HL-60 (cell line): ENCODE results near the gene C4B.

ENCODE experiments used
- POLR2AphosphoS5 ChIP-seq: IDR thresholded peaks from 2 replicates; pipeline ENCODE4 v1.6.1; 2012; ENCODE audit warnings: low read depth
- TF ChIP-seq, protein P1 (sequence below): IDR thresholded peaks from one replicate; pipeline ENCODE4 v1.5.1; 2011; ENCODE audit warnings: low read length, control low read depth, inconsistent platforms; ENCODE audit not compliant: insufficient read depth

DNA sequence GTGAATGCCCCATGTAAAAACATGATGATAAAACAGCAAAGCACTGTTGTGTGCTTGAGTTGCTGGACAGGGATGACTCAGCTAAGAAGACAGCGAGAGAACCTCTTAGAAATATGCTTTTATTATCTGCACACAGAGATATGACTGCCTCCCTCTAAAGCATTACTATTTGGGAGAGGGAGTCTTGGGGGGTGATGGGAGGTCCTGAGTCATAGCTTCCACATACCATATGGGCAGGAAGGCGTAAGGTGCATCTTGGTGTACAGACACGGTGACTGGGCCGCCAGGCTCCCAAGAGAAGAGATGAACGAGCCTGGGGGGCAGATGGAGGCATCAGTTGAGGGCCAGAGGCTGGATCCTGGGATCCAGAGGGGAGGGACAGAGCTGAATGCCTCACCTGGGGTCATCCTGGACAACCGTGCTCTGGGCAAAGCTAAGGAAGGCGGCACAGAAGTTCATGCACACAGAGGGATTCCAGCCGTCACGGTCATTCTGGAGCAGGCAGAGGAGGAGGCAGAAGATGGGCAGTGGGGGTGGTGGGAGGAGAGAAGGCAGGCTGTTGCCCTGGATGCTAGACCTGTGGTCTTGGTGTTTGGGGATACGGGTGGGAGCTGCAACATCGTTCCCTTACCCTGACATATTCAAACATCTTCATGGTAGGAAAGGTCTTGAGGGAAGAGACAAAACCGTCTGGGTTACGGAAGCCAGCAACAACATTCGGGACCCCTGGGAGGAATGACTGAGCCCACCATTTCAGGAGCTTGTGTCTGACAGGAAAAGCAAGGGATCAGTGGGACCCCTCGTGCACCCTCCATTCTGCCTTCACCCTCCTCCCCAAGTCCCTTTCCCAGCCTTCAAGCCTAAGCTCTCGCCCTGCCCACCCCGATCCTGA lies 44.6 kb upstream of the C4B start:
- TF ChIP-seq, protein P1, sequence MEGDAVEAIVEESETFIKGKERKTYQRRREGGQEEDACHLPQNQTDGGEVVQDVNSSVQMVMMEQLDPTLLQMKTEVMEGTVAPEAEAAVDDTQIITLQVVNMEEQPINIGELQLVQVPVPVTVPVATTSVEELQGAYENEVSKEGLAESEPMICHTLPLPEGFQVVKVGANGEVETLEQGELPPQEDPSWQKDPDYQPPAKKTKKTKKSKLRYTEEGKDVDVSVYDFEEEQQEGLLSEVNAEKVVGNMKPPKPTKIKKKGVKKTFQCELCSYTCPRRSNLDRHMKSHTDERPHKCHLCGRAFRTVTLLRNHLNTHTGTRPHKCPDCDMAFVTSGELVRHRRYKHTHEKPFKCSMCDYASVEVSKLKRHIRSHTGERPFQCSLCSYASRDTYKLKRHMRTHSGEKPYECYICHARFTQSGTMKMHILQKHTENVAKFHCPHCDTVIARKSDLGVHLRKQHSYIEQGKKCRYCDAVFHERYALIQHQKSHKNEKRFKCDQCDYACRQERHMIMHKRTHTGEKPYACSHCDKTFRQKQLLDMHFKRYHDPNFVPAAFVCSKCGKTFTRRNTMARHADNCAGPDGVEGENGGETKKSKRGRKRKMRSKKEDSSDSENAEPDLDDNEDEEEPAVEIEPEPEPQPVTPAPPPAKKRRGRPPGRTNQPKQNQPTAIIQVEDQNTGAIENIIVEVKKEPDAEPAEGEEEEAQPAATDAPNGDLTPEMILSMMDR = no peak
- TF ChIP-seq POLR2AphosphoS5 = no peak
